SK-N-SH treated with all-trans-retinoic acid at 6 μM for 48 hours (cell line): ENCODE results near the gene TRAP1.

Experiments
- ARNTL ChIP-seq: fragments of 450-650 bp; formaldehyde crosslinking; IDR thresholded peaks from 2 replicates; pipeline ENCODE4 v1.5.0; 2020; ENCODE audit warnings: low read depth, mild to moderate bottlenecking, moderate library complexity, borderline replicate concordance
- BACH2 ChIP-seq: fragments of 250-450 bp; sonication (Bioruptor Pico); IDR thresholded peaks from 2 replicates; pipeline ENCODE4 v1.9.0; 2021; ENCODE audit warnings: mild to moderate bottlenecking, borderline replicate concordance
- CREB5 ChIP-seq: fragments of 250-450 bp; sonication (Bioruptor Pico); IDR thresholded peaks from 2 replicates; pipeline ENCODE4 v1.5.1; 2020; ENCODE audit warnings: low read depth, mild to moderate bottlenecking, moderate library complexity
- CSDC2 ChIP-seq: fragments of 250-450 bp; sonication (Bioruptor Pico); IDR thresholded peaks from 2 replicates; pipeline ENCODE4 v1.5.0; 2020; ENCODE audit warnings: mild to moderate bottlenecking, moderate library complexity
- CSRNP3 ChIP-seq: fragments of 250-450 bp; sonication (Bioruptor Pico); IDR thresholded peaks from 2 replicates; pipeline ENCODE4 v1.5.1; 2021; ENCODE audit warnings: mild to moderate bottlenecking, moderate library complexity
- ESRRG ChIP-seq: fragments of 250-450 bp; sonication (Bioruptor Pico); IDR thresholded peaks from 2 replicates; pipeline ENCODE4 v1.6.1; 2021; ENCODE audit warnings: mild to moderate bottlenecking
- ISL1 ChIP-seq: fragments of 250-450 bp; sonication (Bioruptor Pico); IDR thresholded peaks from 2 replicates; pipeline ENCODE4 v2.1.2; 2022; ENCODE audit warnings: mild to moderate bottlenecking, moderate library complexity
- PATZ1 ChIP-seq: fragments of 250-450 bp; sonication (Bioruptor Pico); IDR thresholded peaks from 2 replicates; pipeline ENCODE4 v1.8.0; 2020; ENCODE audit warnings: mild to moderate bottlenecking, moderate library complexity, borderline replicate concordance
- RARB ChIP-seq: fragments of 250-450 bp; sonication (Bioruptor Pico); IDR thresholded peaks from 2 replicates; pipeline ENCODE4 v1.8.0; 2021; ENCODE audit warnings: mild to moderate bottlenecking, moderate library complexity
- SNAI2 ChIP-seq: fragments of 250-450 bp; sonication (Bioruptor Pico); IDR thresholded peaks from 2 replicates; pipeline ENCODE4 v1.5.0; 2020; ENCODE audit warnings: mild to moderate bottlenecking, moderate library complexity
- TOX ChIP-seq: fragments of 250-450 bp; sonication (Bioruptor Pico); IDR thresholded peaks from 2 replicates; pipeline ENCODE4 v1.8.0; 2021; ENCODE audit warnings: mild to moderate bottlenecking, moderate library complexity, borderline replicate concordance
- ZC3H10 ChIP-seq: fragments of 250-450 bp; sonication (Bioruptor Pico); IDR thresholded peaks from 2 replicates; pipeline ENCODE4 v1.5.1; 2021; ENCODE audit warnings: mild to moderate bottlenecking, moderate library complexity
- ZFP3 ChIP-seq: fragments of 250-450 bp; sonication (Bioruptor Pico); IDR thresholded peaks from 2 replicates; pipeline ENCODE4 v1.5.0; 2020; ENCODE audit warnings: mild to moderate bottlenecking, moderate library complexity
- ZNF565 ChIP-seq: fragments of 450-650 bp; formaldehyde crosslinking; conservative IDR thresholded peaks from 2 replicates; pipeline ENCODE4 v1.5.0; 2020; ENCODE audit warnings: low read depth, mild to moderate bottlenecking, moderate library complexity

GRCh38 chr16:3670711-3671110 lies 46.6 kb downstream of the TRAP1 start:
- no peak for TF ChIP-seq ESRRG (CRISPR knock-in tag)
- TF ChIP-seq ZC3H10 (CRISPR knock-in tag): no peak
- no peak for TF ChIP-seq ZFP3 (CRISPR knock-in tag)
- TF ChIP-seq PATZ1: no peak
- no peak for TF ChIP-seq ISL1
- no peak for TF ChIP-seq CSDC2 (CRISPR knock-in tag)
- no peak for TF ChIP-seq ZNF565 (CRISPR knock-in tag)
- TF ChIP-seq SNAI2: no peak
- TF ChIP-seq ARNTL (CRISPR knock-in tag): no peak
- TF ChIP-seq CSRNP3: no peak
- TF ChIP-seq CREB5: no peak
- TF ChIP-seq RARB (CRISPR knock-in tag): no peak
- TF ChIP-seq BACH2 (CRISPR knock-in tag): no peak
- TF ChIP-seq TOX (CRISPR knock-in tag): no peak
